KMS-11 (cell line): ENCODE data around the gene TRPM1.

Source experiments
- H2AFZ ChIP-seq: fragments of 200-600 bp; sonication (generic); 2 replicates; pipeline ENCODE4 v1.6.1; 2016; ENCODE audit warnings: antibody characterized with exemption, mixed run types, low read depth
- H3K27ac ChIP-seq: fragments of 200-600 bp; sonication (generic); 2 replicates; pipeline ENCODE4 v1.6.1; 2016; ENCODE audit warnings: mild to moderate bottlenecking, mixed run types
- H3K27me3 ChIP-seq: fragments of 200-600 bp; sonication (generic); 2 replicates; pipeline ENCODE4 v1.6.1; 2017; ENCODE audit warnings: mild to moderate bottlenecking, low read depth, mixed run types, moderate library complexity; ENCODE audit not compliant: insufficient read depth
- H3K36me3 ChIP-seq: fragments of 200-600 bp; sonication (generic); 2 replicates; pipeline ENCODE4 v1.6.1; 2017; ENCODE audit warnings: mild to moderate bottlenecking, mixed run types; ENCODE audit not compliant: insufficient read depth
- H3K4me1 ChIP-seq: fragments of 200-600 bp; sonication (generic); 2 replicates; pipeline ENCODE4 v1.6.1; 2016; ENCODE audit warnings: mild to moderate bottlenecking, low read depth, mixed run types; ENCODE audit not compliant: poor library complexity, severe bottlenecking
- H3K4me2 ChIP-seq: fragments of 200-600 bp; sonication (generic); 2 replicates; pipeline ENCODE4 v1.7.0; 2016; ENCODE audit warnings: mild to moderate bottlenecking, mixed run types
- H3K4me3 ChIP-seq: fragments of 200-600 bp; sonication (generic); IDR thresholded peaks from 2 replicates; pipeline ENCODE4 v1.6.1; 2017; ENCODE audit warnings: low read depth, low read length, mixed read lengths; ENCODE audit not compliant: insufficient read depth
- H3K79me2 ChIP-seq: fragments of 200-600 bp; sonication (generic); 2 replicates; pipeline ENCODE4 v1.6.1; 2016; ENCODE audit warnings: low read depth, mixed run types; ENCODE audit not compliant: insufficient read depth
- H3K9ac ChIP-seq: fragments of 200-600 bp; sonication (generic); 2 replicates; pipeline ENCODE4 v1.6.1; 2016; ENCODE audit warnings: mild to moderate bottlenecking, mixed run types
- H4K20me1 ChIP-seq: fragments of 200-600 bp; sonication (generic); 2 replicates; pipeline ENCODE4 v1.6.1; 2016; ENCODE audit warnings: mild to moderate bottlenecking, mixed run types; ENCODE audit not compliant: insufficient read depth
- CTCF ChIP-seq: fragments of 200-600 bp; sonication (generic); conservative IDR thresholded peaks from 2 replicates; pipeline ENCODE4 v1.6.1; 2017; ENCODE audit warnings: low read depth, mild to moderate bottlenecking, antibody characterized with exemption, low read length, moderate library complexity, mixed read lengths

TRPM1 gene

GRCh38 chr15:31051496-31052080 is 49.9 kb downstream of the TRPM1 start:
- H3K9ac ChIP-seq, result no peak overlapping the region
- H3K27ac ChIP-seq, result no peak overlapping the region
- TF ChIP-seq CTCF, result no peak
- H3K4me1 ChIP-seq, result peaks cover 8% of the 10 kb centered on the region
- no peak overlapping the region for H3K4me2 ChIP-seq
- H3K79me2 ChIP-seq, result no peaks in the 10 kb centered on the region
- no peak overlapping the region for H3K4me3 ChIP-seq
- H2AFZ ChIP-seq, result no peak overlapping the region
- no peaks in the 10 kb centered on the region for H4K20me1 ChIP-seq
- H3K36me3 ChIP-seq, result no peaks in the 10 kb centered on the region
- no peaks in the 10 kb centered on the region for H3K27me3 ChIP-seq

GRCh38 chr15:31050953-31051352 is 50.6 kb downstream of the TRPM1 start:
- Histone ChIP-seq H2AFZ (no peak overlapping the region), H3K36me3 (no peaks in the 10 kb centered on the region), H3K79me2 (no peaks in the 10 kb centered on the region), H3K4me2 (no peak overlapping the region), H3K27ac (no peak overlapping the region), H3K9ac (no peak overlapping the region), H4K20me1 (no peaks in the 10 kb centered on the region), H3K4me1 (peaks cover 8% of the 10 kb centered on the region), H3K27me3 (no peaks in the 10 kb centered on the region), H3K4me3 (no peak overlapping the region)
- no peak for TF ChIP-seq CTCF

- TF ChIP-seq CTCF, result no peak
- Histone ChIP-seq H3K4me2 (no peak overlapping the region), H3K79me2 (no peaks in the 10 kb centered on the region), H3K36me3 (no peaks in the 10 kb centered on the region), H3K9ac (no peak overlapping the region), H3K27me3 (no peaks in the 10 kb centered on the region), H3K4me1 (peaks cover 8% of the 10 kb centered on the region), H3K4me3 (no peak overlapping the region), H3K27ac (no peak overlapping the region), H2AFZ (no peak overlapping the region), H4K20me1 (no peaks in the 10 kb centered on the region)
These were observed 51.6 kb downstream of the TRPM1 start for GRCh38 chr15:31049682-31050615.

GRCh38 chr15:31049111-31049510 is 52.4 kb downstream of the TRPM1 start:
- H3K36me3 ChIP-seq, result no peaks in the 10 kb centered on the region
- H3K4me1 ChIP-seq, result peaks cover 8% of the 10 kb centered on the region
- no peak overlapping the region for H2AFZ ChIP-seq

More at GRCh38 chr15:31049111-31049510, 52.4 kb downstream of the TRPM1 start:
- Histone ChIP-seq H3K4me3 (no peak overlapping the region), H3K79me2 (no peaks in the 10 kb centered on the region), H3K9ac (no peak overlapping the region), H3K27ac (no peak overlapping the region), H3K4me2 (no peak overlapping the region), H3K27me3 (no peaks in the 10 kb centered on the region), H4K20me1 (no peaks in the 10 kb centered on the region)
- TF ChIP-seq CTCF, result no peak
